ENCODE measurements around the gene TOMM34.

Gene TOMM34

GRCh38 chr20:44928595-44928994 is 31.6 kb downstream of the TOMM34 start:
- DNase-seq: no peak

- DNase-seq: no peak
Observed at GRCh38 chr20:44924541-44924940, 35.7 kb downstream of the TOMM34 start.

GRCh38 chr20:44921447-44921846 is 38.8 kb downstream of the TOMM34 start:
- DNase-seq: no peak

DNA sequence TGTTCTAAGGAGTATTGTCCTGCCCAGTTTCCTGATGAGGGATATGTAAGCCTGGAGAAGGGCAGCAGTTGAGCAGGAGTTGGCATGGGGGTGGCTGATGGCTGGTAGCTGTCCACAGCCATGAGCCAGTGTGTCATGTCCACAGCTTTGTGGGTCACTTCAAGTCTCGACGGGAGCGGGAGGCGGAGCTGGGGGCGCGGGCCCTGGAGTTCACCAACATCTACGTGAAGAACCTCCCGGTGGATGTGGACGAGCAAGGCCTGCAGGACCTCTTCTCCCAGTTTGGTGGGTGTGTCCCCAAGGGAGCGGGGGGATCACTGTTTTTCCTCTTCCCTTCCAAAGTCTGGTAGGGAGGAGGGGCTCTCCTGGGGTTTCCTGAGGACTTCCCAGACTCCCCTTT is 41.4 kb downstream of the TOMM34 start:
- no peak for DNase-seq

DNA sequence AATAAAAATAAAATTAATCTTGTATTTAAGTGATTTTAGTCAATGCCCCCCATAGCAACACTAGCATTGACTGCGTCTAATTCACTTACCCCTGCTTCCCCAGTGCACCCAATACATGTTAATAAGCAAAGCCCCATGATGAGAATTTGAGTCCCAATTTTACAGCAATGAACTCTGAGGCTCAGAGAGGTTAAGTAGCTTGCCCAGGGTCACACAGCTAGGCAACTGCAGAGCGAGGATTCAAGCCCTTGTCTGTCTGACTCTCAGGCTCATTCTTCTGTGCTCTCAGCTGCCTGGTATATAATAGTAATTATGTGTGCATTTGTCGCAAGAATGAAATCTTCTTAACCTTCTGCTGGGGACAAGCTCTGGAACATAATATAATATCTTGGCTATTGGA is 41.9 kb downstream of the TOMM34 start:
- DNase-seq: no peak

DNA sequence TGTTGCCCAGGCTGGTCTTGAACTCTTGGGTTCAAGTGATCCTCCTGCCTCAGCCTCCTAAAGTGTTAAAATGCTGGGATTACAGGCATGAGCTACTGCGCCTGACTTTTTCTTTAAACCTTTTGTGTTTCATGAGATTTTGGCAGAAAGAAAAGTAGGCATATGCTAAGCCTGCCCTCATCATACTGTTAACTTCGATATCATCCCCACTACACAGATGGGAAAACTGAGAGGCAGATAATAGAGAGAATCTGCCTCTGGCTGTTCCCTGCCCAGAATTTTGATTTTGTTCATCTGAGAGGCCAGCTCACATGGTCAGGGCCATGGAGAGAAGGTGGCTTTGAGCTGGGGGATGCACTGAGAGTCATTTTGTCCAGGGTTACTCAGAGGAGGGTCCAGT is 42.8 kb downstream of the TOMM34 start:
- no peak for DNase-seq

GRCh38 chr20:44916586-44916985 is 43.6 kb downstream of the TOMM34 start:
- no peak for DNase-seq

- no peak for DNase-seq
Observed at GRCh38 chr20:44914924-44915323, 45.3 kb downstream of the TOMM34 start.

- no peak for DNase-seq
Observed at GRCh38 chr20:44912189-44912588, 48.0 kb downstream of the TOMM34 start.

- DNase-seq: peak; percentile 31
Observed at GRCh38 chr20:44911264-44911921, 48.8 kb downstream of the TOMM34 start.

GRCh38 chr20:44910690-44911262 is 49.4 kb downstream of the TOMM34 start:
- no peak for DNase-seq

DNA sequence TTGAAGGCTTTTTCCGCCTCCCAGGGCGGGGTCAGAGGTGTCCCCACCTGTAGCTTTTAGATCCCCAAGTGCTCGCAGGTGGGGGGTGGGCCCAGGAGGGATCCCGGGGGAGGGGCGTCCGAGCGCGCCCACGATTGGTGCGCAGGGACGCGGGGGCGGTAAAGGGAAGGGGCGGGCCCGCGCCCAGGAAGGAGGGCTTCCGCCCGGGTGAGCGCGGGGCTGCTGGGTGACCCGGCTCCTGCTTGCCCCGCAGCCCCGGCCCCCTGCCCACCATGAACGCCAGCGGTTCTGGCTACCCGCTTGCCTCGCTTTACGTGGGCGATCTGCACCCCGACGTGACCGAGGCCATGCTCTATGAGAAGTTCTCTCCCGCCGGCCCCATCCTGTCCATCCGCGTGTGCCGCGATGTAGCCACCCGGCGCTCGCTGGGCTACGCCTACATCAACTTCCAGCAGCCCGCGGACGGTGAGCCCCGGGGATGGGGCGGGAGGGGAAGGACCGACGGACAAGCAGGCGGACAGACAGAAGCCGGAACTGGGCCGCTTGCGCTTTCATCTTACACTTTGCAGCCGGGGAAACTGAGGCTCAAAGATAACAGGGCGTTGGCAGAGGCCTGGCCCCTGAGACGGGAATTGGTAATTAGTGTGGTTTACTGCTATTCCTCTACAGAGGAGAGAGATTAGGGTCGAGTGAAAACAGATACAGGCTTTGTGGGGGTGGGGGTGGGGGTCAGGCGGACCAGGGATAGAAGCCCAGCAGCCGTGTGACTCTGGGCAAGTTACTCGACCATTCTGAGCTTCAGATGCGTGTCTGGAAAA is 50.1 kb downstream of the TOMM34 start, which contains the start of gene PABPC1L:
Gene PABPC1L (plus strand): TSS at position 189 of the 818 bp plus-strand sequence. CDS start 84 bp downstream, at position 273.
- DNase-seq: peak; percentile 76

DNA sequence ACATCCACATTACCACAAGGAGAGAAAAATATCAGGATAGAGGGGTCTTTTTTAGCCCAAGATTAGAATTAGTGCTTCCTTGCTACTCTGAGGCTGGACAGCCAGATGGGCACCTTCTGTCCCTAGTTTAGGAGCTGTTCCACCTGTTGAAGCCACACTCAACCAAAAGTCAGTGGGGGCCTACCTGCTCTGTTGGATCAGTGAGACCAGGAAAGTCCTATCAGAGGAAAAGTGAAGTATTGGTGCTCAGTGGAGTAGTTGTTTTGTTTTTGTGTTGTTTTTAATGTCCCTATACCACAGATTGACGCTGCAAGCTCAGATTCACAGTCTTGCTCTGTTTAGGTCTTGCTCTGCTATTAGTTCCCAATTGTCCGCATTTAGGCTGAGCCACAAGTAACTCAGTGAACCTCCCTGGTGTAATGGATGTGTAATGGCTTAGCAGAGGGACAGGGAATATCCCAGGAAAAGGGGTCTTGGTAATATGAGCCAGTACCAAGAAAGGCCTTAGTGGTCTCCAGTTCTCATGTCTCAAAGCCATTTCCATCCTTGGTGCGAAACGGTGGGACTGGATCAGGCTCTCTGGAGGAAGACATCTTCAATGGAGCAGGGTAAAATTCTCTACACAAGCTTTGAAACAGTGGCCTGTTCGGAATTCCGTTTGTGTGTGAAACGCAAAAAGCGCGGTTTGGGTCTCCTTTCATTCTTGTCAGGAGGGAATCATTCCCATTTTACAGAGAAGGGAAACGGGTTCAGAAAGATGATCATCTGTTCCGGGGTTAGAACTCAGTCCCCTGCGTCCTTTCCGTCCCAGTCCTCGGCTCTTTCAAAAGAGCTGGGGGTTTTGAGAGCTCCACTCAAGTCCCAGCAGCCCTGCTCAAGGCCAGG is 51.0 kb downstream of the TOMM34 start:
- DNase-seq: no peak

DNA sequence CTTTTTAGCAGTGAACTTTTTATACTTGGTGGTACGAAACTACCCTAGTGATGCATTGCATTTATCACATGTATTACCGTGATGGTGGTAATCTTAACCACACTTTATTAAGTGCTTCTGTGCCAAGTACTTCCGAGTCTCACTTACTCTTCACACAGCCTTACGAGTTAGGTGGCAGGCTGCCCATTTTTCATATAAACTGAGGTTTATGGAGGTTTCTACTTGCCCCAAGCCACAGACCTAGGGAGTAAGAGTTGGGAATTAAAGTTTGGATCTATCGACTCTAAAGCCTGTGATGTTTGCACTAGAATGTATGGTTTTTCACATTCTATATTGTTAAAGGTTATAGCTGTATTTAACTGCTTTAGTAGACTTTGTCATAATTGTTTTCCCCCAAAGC is 55.8 kb downstream of the TOMM34 start:
- no peak for DNase-seq

GRCh38 chr20:44901974-44902373 is 58.2 kb downstream of the TOMM34 start:
- no peak for DNase-seq

DNA sequence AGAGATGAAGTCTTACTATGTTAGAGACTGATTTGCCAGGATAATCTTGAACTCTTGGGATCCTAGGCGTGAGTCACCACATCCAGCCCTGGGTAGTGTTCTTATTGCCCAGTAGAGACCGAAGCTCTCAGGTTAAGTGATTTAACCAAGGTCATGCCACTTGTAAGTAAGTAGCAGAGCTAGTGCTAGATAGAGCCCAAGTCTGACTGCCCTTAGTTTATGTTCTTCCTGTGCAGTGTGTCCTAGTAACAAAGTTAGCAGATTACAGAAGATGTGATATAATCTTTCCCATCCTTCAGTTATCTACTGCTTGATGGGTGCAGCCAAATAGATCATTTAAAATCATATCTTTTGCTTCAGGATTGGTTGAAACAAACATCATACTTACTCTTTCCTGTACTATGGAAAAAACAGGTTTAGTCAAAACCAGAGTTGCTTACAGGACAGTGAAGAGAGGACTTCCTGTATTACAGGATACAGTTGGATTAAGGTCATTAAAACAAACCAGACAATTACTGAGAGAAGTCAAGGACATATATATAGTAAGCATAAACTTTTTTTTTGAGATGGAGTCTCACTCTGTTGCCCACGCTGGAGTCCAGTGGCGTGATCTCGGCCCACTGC is 59.9 kb downstream of the TOMM34 start:
- DNase-seq: no peak

GRCh38 chr20:44897133-44897532 is 63.1 kb downstream of the TOMM34 start:
- no peak for DNase-seq

DNA sequence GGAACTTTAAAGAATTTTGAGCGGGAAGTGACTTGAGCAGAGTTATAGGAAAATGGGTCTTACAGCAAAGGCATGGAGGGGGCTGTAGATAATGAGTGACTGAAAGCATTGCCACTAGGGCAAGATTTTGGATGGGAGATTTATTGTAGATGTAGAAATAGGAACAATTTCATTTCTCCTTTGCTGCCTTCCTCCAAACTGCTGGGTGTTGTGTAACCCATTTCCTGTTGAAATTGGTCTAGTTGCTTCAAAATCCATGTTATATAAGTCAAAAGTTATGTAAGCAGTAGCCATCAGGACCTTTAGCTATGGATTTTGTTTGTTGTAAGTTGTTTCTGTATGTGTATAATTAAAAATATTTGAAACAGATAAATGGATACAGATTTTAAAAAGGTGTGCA is 63.6 kb downstream of the TOMM34 start:
- no peak for DNase-seq

GRCh38 chr20:44894959-44895358 is 65.2 kb downstream of the TOMM34 start:
- no peak for DNase-seq

Data from activated T-cell treated with anti-CD3 and anti-CD28 coated beads for 4 hours (primary cell).